IMR-90 (cell line): ENCODE measurements around the gene CDV3. TPM values are rescaled to one million over a fixed set of nuclear protein-coding genes. Genes with fewer than 3 reads are reported as not detected.

ENCODE experiments used
- ATAC-seq: fragments of 200-7000 bp; cut with Tn5 transposase; 2 replicates; pipeline ENCODE4 v1.9.1; 2020; ENCODE audit warnings: low read depth, mild to moderate bottlenecking, moderate library complexity
- BruUV-seq: library from RNA; stranded (reverse); fragments of 400-500 nt; replicated peaks from 2 replicates; lab custom pipeline; 2021; lab: Mats Ljungman, UMichigan
- CTCF ChIA-PET: fragments of 300-600 bp; formaldehyde crosslinking; extraction: SDS; loops from one replicate; lab custom pipeline; 2021; ENCODE audit warnings: antibody characterized with exemption; lab: Yijun Ruan, JAX
- POLR2A ChIA-PET: fragments of 300-600 bp; sonication (Branson Sonifier 250); formaldehyde crosslinking; loops from one replicate; lab custom pipeline; 2022; ENCODE audit warnings: antibody characterized with exemption; ENCODE audit not compliant: unreplicated experiment; lab: Charles Lee
- DNase-seq: peaks from one replicate; pipeline ENCODE4 v3.0.0; 2013
- H2AFZ ChIP-seq: replicated peaks from 2 replicates; pipeline ENCODE3; 2013; ENCODE audit warnings: low read length, mild to moderate bottlenecking; ENCODE audit not compliant: poor library complexity
- H2AK5ac ChIP-seq: 2 replicates; pipeline ENCODE4 v1.6.1; 2013; ENCODE audit warnings: low read depth, low read length, inconsistent platforms
- H2AK9ac ChIP-seq: replicated peaks from 2 replicates; pipeline ENCODE3; 2013; ENCODE audit warnings: mild to moderate bottlenecking, low read depth, low read length, moderate library complexity; ENCODE audit not compliant: poor library complexity
- H2BK120ac ChIP-seq: 2 replicates; pipeline ENCODE4 v1.6.1; 2013; ENCODE audit warnings: low read depth, low read length, inconsistent platforms
- H2BK15ac ChIP-seq: 3 replicates; pipeline ENCODE4 v1.6.1; 2013; ENCODE audit warnings: low read depth, low read length, inconsistent platforms
- H2BK20ac ChIP-seq: 2 replicates; pipeline ENCODE4 v1.6.1; 2013; ENCODE audit warnings: low read depth, mild to moderate bottlenecking, inconsistent platforms, low read length, moderate library complexity
- H2BK5ac ChIP-seq: 2 replicates; pipeline ENCODE4 v1.6.1; 2013; ENCODE audit warnings: mild to moderate bottlenecking, low read depth, low read length, inconsistent platforms; ENCODE audit not compliant: poor library complexity, severe bottlenecking
- H3K14ac ChIP-seq: replicated peaks from 2 replicates; pipeline ENCODE4 v1.6.1; 2013; ENCODE audit warnings: low read depth, low read length, inconsistent platforms
- H3K18ac ChIP-seq: 2 replicates; pipeline ENCODE4 v1.6.1; 2013; ENCODE audit warnings: low read depth, low read length, control low read depth
- H3K23ac ChIP-seq: 2 replicates; pipeline ENCODE4 v1.6.1; 2013; ENCODE audit warnings: low read depth, low read length, inconsistent platforms
- H3K27ac ChIP-seq: 2 replicates; pipeline ENCODE4 v1.5.1; 2013; ENCODE audit warnings: mild to moderate bottlenecking, control low read depth, low read length; ENCODE audit not compliant: insufficient read depth
- H3K27me3 ChIP-seq: 2 replicates; pipeline ENCODE4 v1.6.1; 2013; ENCODE audit warnings: low read length; ENCODE audit not compliant: control insufficient read depth, insufficient read depth
- H3K36me3 ChIP-seq: 2 replicates; pipeline ENCODE4 v1.6.1; 2013; ENCODE audit warnings: low read length, mixed read lengths; ENCODE audit not compliant: control insufficient read depth, insufficient read depth
- H3K4ac ChIP-seq: 2 replicates; pipeline ENCODE4 v1.6.1; 2013; ENCODE audit warnings: low read depth, low read length, inconsistent platforms
- H3K4me1 ChIP-seq: 2 replicates; pipeline ENCODE4 v1.6.1; 2013; ENCODE audit warnings: low read length, mixed read lengths; ENCODE audit not compliant: control insufficient read depth, insufficient read depth
- H3K4me2 ChIP-seq: 2 replicates; pipeline ENCODE4 v1.6.1; 2013; ENCODE audit warnings: low read depth, mild to moderate bottlenecking, control low read depth, low read length, moderate library complexity
- H3K4me3 ChIP-seq: 2 replicates; pipeline ENCODE4 v1.5.1; 2013; ENCODE audit warnings: low read depth, mild to moderate bottlenecking, control low read depth, low read length, moderate library complexity; ENCODE audit not compliant: insufficient read depth
- H3K56ac ChIP-seq: 2 replicates; pipeline ENCODE4 v1.6.1; 2013; ENCODE audit warnings: low read length, inconsistent platforms; ENCODE audit not compliant: insufficient read depth; ENCODE audit errors: extremely low read depth
- H3K79me1 ChIP-seq, 2 experiments: 2 replicates each; pipeline ENCODE4 v1.6.1; 2013; ENCODE audit warnings: low read length in 2 of 2, inconsistent platforms in 1 of 2, low read depth in 1 of 2
- H3K9ac ChIP-seq: 2 replicates; pipeline ENCODE4 v1.6.1; 2013; ENCODE audit warnings: low read depth, low read length, control low read depth
- H3K9me1 ChIP-seq: 2 replicates; pipeline ENCODE4 v1.6.1; 2013; ENCODE audit warnings: low read length, inconsistent platforms; ENCODE audit not compliant: insufficient read depth
- H3K9me3 ChIP-seq: 2 replicates; pipeline ENCODE4 v1.6.1; 2013; ENCODE audit warnings: low read length; ENCODE audit not compliant: control insufficient read depth, insufficient read depth
- H4K20me1 ChIP-seq: 2 replicates; pipeline ENCODE4 v1.6.1; 2013; ENCODE audit warnings: low read length, inconsistent platforms; ENCODE audit not compliant: insufficient read depth
- H4K5ac ChIP-seq: 2 replicates; pipeline ENCODE4 v1.6.1; 2013; ENCODE audit warnings: mild to moderate bottlenecking, low read depth, low read length, control low read depth
- H4K8ac ChIP-seq, 2 experiments: 2 replicates each; pipeline ENCODE4 v1.6.1; 2013; ENCODE audit warnings: low read depth in 2 of 2, low read length in 2 of 2, control low read depth in 1 of 2, inconsistent platforms in 1 of 2
- H4K91ac ChIP-seq: 2 replicates; pipeline ENCODE4 v1.6.1; 2013; ENCODE audit warnings: low read depth, low read length, inconsistent platforms; ENCODE audit not compliant: insufficient read depth
- MAFK ChIP-seq: IDR thresholded peaks from 2 replicates; pipeline ENCODE4 v1.6.1; 2012; ENCODE audit warnings: low read depth, low read length, improper control_type of control experiment
- MAZ ChIP-seq: IDR thresholded peaks from 2 replicates; pipeline ENCODE4 v1.6.1; 2012; ENCODE audit warnings: low read depth, mild to moderate bottlenecking, low read length, improper control_type of control experiment, moderate library complexity, borderline replicate concordance
- NFE2L2 ChIP-seq: fragments of 150-350 bp; IDR thresholded peaks from 2 replicates; pipeline ENCODE4 v1.6.1; 2016; ENCODE audit warnings: low read depth, mild to moderate bottlenecking, low read length
- POLR2A ChIP-seq: IDR thresholded peaks from 2 replicates; pipeline ENCODE4 v1.6.1; 2012; ENCODE audit warnings: mild to moderate bottlenecking, low read depth, low read length
- RAD21 ChIP-seq: IDR thresholded peaks from 2 replicates; pipeline ENCODE4 v1.6.1; 2012; ENCODE audit warnings: low read length, improper control_type of control experiment
- RCOR1 ChIP-seq: IDR thresholded peaks from 2 replicates; pipeline ENCODE4 v1.6.1; 2012; ENCODE audit warnings: mild to moderate bottlenecking, low read length, improper control_type of control experiment; ENCODE audit not compliant: insufficient replicate concordance
- RFX5 ChIP-seq: IDR thresholded peaks from 2 replicates; pipeline ENCODE4 v1.8.0; 2012; ENCODE audit warnings: low read depth, mild to moderate bottlenecking, low read length, moderate library complexity
- SMC3 ChIP-seq: fragments of 150-350 bp; IDR thresholded peaks from 2 replicates; pipeline ENCODE4 v1.6.1; 2016; ENCODE audit warnings: low read depth, mild to moderate bottlenecking, antibody characterized with exemption, low read length, moderate library complexity
- WGBS, 2 experiments: methylation state at CpG; one replicate each; pipeline versions ENCODE4 v1.1.5 to v1.1.7; 2013; ENCODE audit warnings: missing lambda C conversion rate in 2 of 2; ENCODE audit not compliant: insufficient read length in 1 of 2; ENCODE audit errors: extremely low coverage in 2 of 2; 5-methylcytosine and 5-hydroxymethylcytosine counted together
- dilution Hi-C: fragments of 300-500 bp; cut with HindIII; formaldehyde crosslinking; loops from one replicate; pipeline ENCODE4 v1.14.3; 2018; ENCODE audit warnings: low sequenced_read_pairs; ENCODE audit not compliant: unreplicated experiment
- in situ Hi-C: fragments of 300-500 bp; cut with MboI; formaldehyde crosslinking; loops from 3 replicates; pipeline ENCODE4 v1.14.3; 2019; ENCODE audit warnings: low sequenced_read_pairs, inconsistent platforms, mixed read lengths
- intact Hi-C: fragments of 100-400 bp; cut with micrococcal nuclease; formaldehyde crosslinking; loops from 2 replicates; pipeline ENCODE4 v1.10.0; 2022
- polyA plus RNA-seq, 3 experiments: library from polyadenylated mRNA; depleted of rRNA; stranded (reverse); fragments of >200 nt; gene quantifications; 2 replicates each; pipeline ENCODE4 v1.2.3, GENCODE V29; 2012; ENCODE audit warnings: low replicate concordance in 1 of 3
- total RNA-seq: library from RNA; depleted of rRNA; stranded (reverse); fragments of >200 nt; gene quantifications from 2 replicates; pipeline ENCODE4 v1.2.3, GENCODE V29; 2012

CDV3 gene
- total and polyA plus RNA-seq, 2 of the 4 experiments (the other 2 are of a cell fraction): 93.6 to 120 TPM

DNA sequence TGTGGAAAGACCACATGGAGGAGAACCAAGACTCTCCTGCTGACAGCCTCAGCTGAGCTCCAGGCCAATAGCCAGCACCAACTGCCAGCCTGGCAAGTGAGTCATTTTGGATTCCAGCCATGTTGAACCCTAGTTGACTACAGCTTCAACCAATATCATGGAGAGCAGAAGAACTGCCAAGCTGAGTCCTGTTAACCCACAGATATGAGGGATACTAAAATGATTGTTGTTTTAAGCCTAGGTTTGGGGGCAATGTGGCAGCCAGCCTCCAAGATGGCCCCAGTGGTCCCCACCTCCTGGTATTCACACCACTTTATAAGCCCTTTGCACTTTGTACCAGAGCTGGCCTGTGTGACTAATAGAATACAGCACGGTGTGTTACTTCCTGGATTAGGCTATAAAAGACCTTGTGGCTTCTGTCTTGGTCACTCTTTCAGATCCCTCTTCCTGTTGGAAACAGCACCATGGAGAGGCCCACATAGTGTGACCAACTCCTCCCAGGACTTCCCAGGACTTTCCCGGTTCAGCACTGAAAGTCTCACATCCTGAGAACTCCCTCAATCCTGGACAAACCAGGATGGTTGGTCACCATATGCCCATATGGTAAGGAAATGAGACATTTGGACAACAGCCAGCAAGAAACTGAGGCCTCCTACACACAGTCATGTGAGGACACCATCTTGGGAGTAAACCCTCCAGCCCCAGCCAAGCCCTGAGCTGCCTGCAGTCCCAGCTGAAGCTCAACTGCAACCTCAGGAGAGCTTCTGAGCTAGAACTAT lies 32.4 kb upstream of the CDV3 start:
- Histone ChIP-seq H3K9me1 (peaks cover 9% of the 10 kb centered on the region; the same call in 1 of the 2 replicates), H3K9ac (no peak overlapping the region), H2AK9ac (no peak overlapping the region), H3K4me3 (no peak overlapping the region), H3K36me3 (no peaks in the 10 kb centered on the region), H2AFZ (peak overlapping the region; percentile 51), H2BK20ac (peak overlapping the region; percentile 22), H3K27ac (no peak overlapping the region), H3K14ac (peak overlapping the region; percentile 4), H3K23ac (peak overlapping the region; percentile 6; the same call in 1 of the 2 replicates), H2BK5ac (peak overlapping the region; percentile 41), H3K4me1 (peaks cover 12% of the 10 kb centered on the region), H4K20me1 (no peaks in the 10 kb centered on the region), H2BK120ac (peak overlapping the region; percentile 35), H3K9me3 (0 out of 2 replicates have a peak, but pooled peaks cover 2% of the 10 kb centered on the region), H3K79me1 (no peaks in the 10 kb centered on the region), H4K5ac (peak overlapping the region; percentile 46), H3K18ac (peak overlapping the region; percentile 62; the same call in 1 of the 2 replicates), H3K56ac (no peak overlapping the region), H3K4me2 (no peak overlapping the region), H2BK15ac (no peak overlapping the region; the same call in 2 of the 3 replicates), H3K27me3 (no peaks in the 10 kb centered on the region), H3K4ac (peak overlapping the region; percentile 60), H2AK5ac (peak overlapping the region; percentile 6), H4K91ac (peak overlapping the region; percentile 10), H4K8ac (peak overlapping the region in 1 of 2 experiments; percentile 48; a peak in 2 of 4 replicates)
- in situ Hi-C loops: no loop called here
- peak; percentile 76 for DNase-seq
- WGBS, 2 experiments: no CpG with 5 or more reads among the region's 2 CpGs
- no peak for TF ChIP-seq NFE2L2
- no peak for TF ChIP-seq RAD21
- no peak for TF ChIP-seq POLR2A
- TF ChIP-seq MAZ: no peak
- TF ChIP-seq MAFK: no peak
- no peak for TF ChIP-seq SMC3
- TF ChIP-seq RCOR1: no peak
- TF ChIP-seq RFX5: no peak
- ChIA-PET POLR2A (no interaction called here), CTCF (no interaction called here)
- intact Hi-C loops: no loop called here
- ATAC-seq: no peak
- dilution Hi-C loops: no loop called here
- BruUV-seq: no TSS peak
